Lung (tissue), 12 donors: ENCODE data around the gene RNU7-1. TPM values are rescaled to one million over a fixed set of nuclear protein-coding genes. Genes with fewer than 3 reads are reported as not detected.

Source experiments
- ATAC-seq: fragments of 200-7000 bp; cut with Tn5 transposase; one replicate; pipeline ENCODE4 v1.9.1; 2020; ENCODE audit warnings: moderate number of reproducible peaks; ENCODE audit not compliant: insufficient read depth, low FRiP score
- DNase-seq, 3 donors: peaks; one replicate each; pipeline ENCODE4 v3.0.0-alpha.2; 2013 to 2017
- H3K27ac ChIP-seq, 2 donors: one replicate each; pipeline ENCODE4 v1.5.1; 2013; ENCODE audit warnings: mild to moderate bottlenecking in 2 of 2, moderate library complexity in 2 of 2, control low read depth in 1 of 2, inconsistent platforms in 1 of 2, low read depth in 1 of 2, low read length in 1 of 2
- H3K27me3 ChIP-seq, 3 donors: one replicate each; pipeline ENCODE4 v1.5.1; 2013; ENCODE audit warnings: low read length in 2 of 3; ENCODE audit not compliant: control insufficient read depth in 3 of 3, insufficient read depth in 3 of 3
- H3K36me3 ChIP-seq, 4 donors: one replicate each; pipeline ENCODE4 v1.5.1; 2013; ENCODE audit warnings: low read length in 4 of 4, mild to moderate bottlenecking in 1 of 4, moderate library complexity in 1 of 4; ENCODE audit not compliant: control insufficient read depth in 4 of 4, insufficient read depth in 4 of 4
- H3K4me1 ChIP-seq, 5 donors: one replicate each; pipeline ENCODE4 v1.5.1; 2013; ENCODE audit warnings: low read length in 5 of 5, mild to moderate bottlenecking in 2 of 5, moderate library complexity in 1 of 5; ENCODE audit not compliant: control insufficient read depth in 5 of 5, insufficient read depth in 5 of 5
- H3K4me3 ChIP-seq: one replicate; pipeline ENCODE4 v1.5.1; 2013; ENCODE audit warnings: mild to moderate bottlenecking, control low read depth, moderate library complexity
- H3K9ac ChIP-seq, 2 donors: one replicate each; pipeline ENCODE4 v1.5.1; 2013; ENCODE audit warnings: low read length in 2 of 2, control low read depth in 1 of 2; ENCODE audit not compliant: insufficient read depth in 1 of 2
- H3K9me3 ChIP-seq, 4 donors: one replicate each; pipeline ENCODE4 v1.5.1; 2013; ENCODE audit warnings: low read length in 3 of 4, mild to moderate bottlenecking in 1 of 4, moderate library complexity in 1 of 4; ENCODE audit not compliant: control insufficient read depth in 4 of 4, insufficient read depth in 3 of 4
- CTCF ChIP-seq: IDR thresholded peaks from 2 replicates; pipeline ENCODE4 v1.5.1; 2012; ENCODE audit warnings: mild to moderate bottlenecking; ENCODE audit errors: control extremely low read depth, extremely low read depth
- WGBS, 2 donors: extraction: QIAGEN DNeasy Blood & Tissue Kit; methylation state at CpG; one replicate each; pipeline ENCODE4 v1.1.7; 2013; 5-methylcytosine and 5-hydroxymethylcytosine counted together
- polyA plus RNA-seq, 2 donors: library from polyadenylated mRNA; stranded (reverse); fragments of 200-250 nt; gene quantifications; one replicate each; pipeline ENCODE4 v1.2.1, GENCODE V29; 2013
- total RNA-seq, 2 donors: library from RNA; depleted of rRNA in 1 of 2; stranded (reverse); fragments of >200 nt in 1 of 2; gene quantifications; one replicate each; pipeline ENCODE4 v1.2.1, GENCODE V29; 2014 to 2021
- donor health status: control.
- donor health status: control.
- donor health status: Bipolar disorder and iron deficiency.
- donor health status: healthy.
- donor health status: DM: yes; HTN: yes; CAD: no.

The RNU7-1 gene
- total and polyA plus RNA-seq, 4 donors = not detected

- no peak for ATAC-seq
- Histone ChIP-seq H3K9me3 (no peaks in the 10 kb centered on the region), H3K27me3 (peaks cover 0 to 24% (median 9%) of the 10 kb centered on the region in 3 donors), H3K4me3 (no peak overlapping the region), H3K27ac (no peak overlapping the region), H3K4me1 (peaks cover 0 to 12% (median 6%) of the 10 kb centered on the region in 5 donors), H3K9ac (no peak overlapping the region), H3K36me3 (peaks cover 0 to 5% (median 1%) of the 10 kb centered on the region in 4 donors)
- DNase-seq = no peak
- WGBS, 2 donors = 94% methylated on average over 4 of the region's 4 CpGs
- TF ChIP-seq CTCF = no peak
These were observed 34.0 kb upstream of the RNU7-1 start for GRCh38 chr12:6909421-6910145.

- WGBS, 2 donors = 92 to 93% methylated on average over 15 of the region's 15 CpGs
- H3K4me3 ChIP-seq = no peak overlapping the region
- peaks cover 0 to 5% (median 0%) of the 10 kb centered on the region in 4 donors for H3K36me3 ChIP-seq
- no peak for TF ChIP-seq CTCF
- peaks cover 0 to 14% (median 11%) of the 10 kb centered on the region in 5 donors for H3K4me1 ChIP-seq
- no peak for DNase-seq
- H3K27me3 ChIP-seq = peaks cover 0 to 24% (median 13%) of the 10 kb centered on the region in 3 donors
- no peak overlapping the region for H3K27ac ChIP-seq
- no peaks in the 10 kb centered on the region for H3K9me3 ChIP-seq
- no peak for ATAC-seq
- no peak overlapping the region for H3K9ac ChIP-seq
These were observed 31.3 kb upstream of the RNU7-1 start for GRCh38 chr12:6912164-6912935.

GRCh38 chr12:6914246-6914946 is 29.2 kb upstream of the RNU7-1 start, which contains the start of gene ENO2:
Gene ENO2, plus strand, starts transcription at chr12:6914580. Its CDS starts 1,253 bp downstream, at chr12:6915833.
- Histone ChIP-seq H3K9ac (no peak within 1 kb of the TSS), H3K27me3 (peaks cover 0 to 24% (median 13%) of the 10 kb centered on the region in 3 donors), H3K36me3 (peaks cover 0 to 7% (median 0%) of the 10 kb centered on the region in 4 donors), H3K4me1 (peaks cover 0 to 14% (median 11%) of the 10 kb centered on the region in 5 donors), H3K27ac (peak within 1 kb of the TSS; percentile 49 to 75), H3K4me3 (peak within 1 kb of the TSS; percentile 52), H3K9me3 (no peaks in the 10 kb centered on the region)
- DNase-seq (peak; percentile 53 to 67 (median 57)), ATAC-seq (peak; percentile 82)
- TF ChIP-seq CTCF = no peak
- 0 to 1% methylated on average over 56 to 68 of the region's 68 CpGs for WGBS, 2 donors
